Neural progenitor cell (in vitro differentiated cells): ENCODE results near the gene ITPK1. TPM values are rescaled to one million over a fixed set of nuclear protein-coding genes. Genes with fewer than 3 reads are reported as not detected.
"Not testable (repeated sequence)": the region's sequence is repeated elsewhere in the genome, so short reads cannot be mapped to it uniquely, and the experiment has no call there.

Source experiments
- DNase-seq: peaks from one replicate; pipeline ENCODE4 v3.0.0-alpha.2; 2016; ENCODE audit warnings: low spot score
- H2AFZ ChIP-seq: fragments of 200-600 bp; sonication (generic); replicated peaks from 2 replicates; pipeline ENCODE4 v1.6.1; 2016; ENCODE audit warnings: antibody characterized with exemption
- H3F3A ChIP-seq: fragments of 200-600 bp; sonication (generic); 2 replicates; pipeline ENCODE4 v1.6.1; 2016; ENCODE audit warnings: antibody characterized with exemption, low read depth
- H3K27ac ChIP-seq: fragments of 200-600 bp; sonication (generic); 2 replicates; pipeline ENCODE4 v1.5.1; 2016; ENCODE audit warnings: mild to moderate bottlenecking
- H3K27me3 ChIP-seq: fragments of 200-600 bp; sonication (generic); 2 replicates; pipeline ENCODE4 v1.6.1; 2016; ENCODE audit warnings: mild to moderate bottlenecking, moderate library complexity
- H3K36me3 ChIP-seq: fragments of 200-600 bp; sonication (generic); 2 replicates; pipeline ENCODE4 v1.5.1; 2016
- H3K4me1 ChIP-seq: fragments of 200-600 bp; sonication (generic); 2 replicates; pipeline ENCODE4 v1.6.1; 2016; ENCODE audit warnings: mixed run types
- H3K4me2 ChIP-seq: fragments of 200-600 bp; sonication (generic); 2 replicates; pipeline ENCODE4 v1.6.1; 2016
- H3K4me3 ChIP-seq: fragments of 200-600 bp; sonication (generic); 2 replicates; pipeline ENCODE4 v1.5.1; 2016
- H3K79me2 ChIP-seq: fragments of 200-600 bp; sonication (generic); 2 replicates; pipeline ENCODE4 v1.6.1; 2016; ENCODE audit warnings: low read depth
- H3K9ac ChIP-seq: fragments of 200-600 bp; sonication (generic); 2 replicates; pipeline ENCODE4 v1.6.1; 2016
- H3K9me3 ChIP-seq: fragments of 200-600 bp; sonication (generic); 2 replicates; pipeline ENCODE4 v1.5.1; 2016; ENCODE audit warnings: low read depth
- H4K20me1 ChIP-seq: fragments of 200-600 bp; sonication (generic); 2 replicates; pipeline ENCODE4 v1.6.1; 2016; ENCODE audit warnings: low read depth
- H3K27ac Mint-ChIP-seq: 3 replicates; pipeline ENCODE4 v1.8.0; 2021; ENCODE audit warnings: mixed read lengths
- H3K27me3 Mint-ChIP-seq: 2 replicates; pipeline ENCODE4 v1.8.0; 2022; ENCODE audit warnings: low read depth, mild to moderate bottlenecking, inconsistent platforms, moderate library complexity, mixed read lengths; ENCODE audit not compliant: insufficient read depth
- H3K36me3 Mint-ChIP-seq: 3 replicates; pipeline ENCODE4 v1.8.0; 2021; ENCODE audit warnings: mixed read lengths
- H3K4me1 Mint-ChIP-seq: 3 replicates; pipeline ENCODE4 v1.8.0; 2021; ENCODE audit warnings: mixed read lengths
- H3K4me3 Mint-ChIP-seq: 3 replicates; pipeline ENCODE4 v1.8.0; 2021; ENCODE audit warnings: mild to moderate bottlenecking, moderate library complexity, mixed read lengths
- H3K9me3 Mint-ChIP-seq: 3 replicates; pipeline ENCODE4 v1.8.0; 2020; ENCODE audit warnings: mixed read lengths
- CTCF ChIP-seq: fragments of 200-600 bp; sonication (generic); IDR thresholded peaks from 2 replicates; pipeline ENCODE4 v1.5.1; 2017; ENCODE audit warnings: antibody characterized with exemption, mild to moderate bottlenecking
- EZH2 ChIP-seq: fragments of 200-600 bp; sonication (generic); IDR thresholded peaks from 2 replicates; pipeline ENCODE4 v1.6.1; 2017; ENCODE audit warnings: antibody characterized with exemption, mild to moderate bottlenecking, moderate library complexity
- EZH2phosphoT487 ChIP-seq: fragments of 200-600 bp; sonication (generic); IDR thresholded peaks from 2 replicates; pipeline ENCODE4 v1.6.1; 2017; ENCODE audit warnings: antibody characterized with exemption
- total RNA-seq: library from RNA; depleted of rRNA; stranded (reverse); fragments of >200 nt; gene quantifications from 2 replicates; pipeline ENCODE4 v1.2.3, GENCODE V29; 2015; ENCODE audit warnings: low replicate concordance

The ITPK1 gene
- total RNA-seq, 1 donor from 2014 or later: 25.8 TPM

GRCh38 chr14:93133464-93133863 is 17.7 kb upstream of the ITPK1 start:
- no peak overlapping the region for H2AFZ ChIP-seq
- H3K4me2 ChIP-seq: no peak overlapping the region
- peaks cover 11% of the 10 kb centered on the region for H3K4me1 Mint-ChIP-seq
- H3K9me3 Mint-ChIP-seq: no peaks in the 10 kb centered on the region
- H3K9me3 ChIP-seq: no peaks in the 10 kb centered on the region
- TF ChIP-seq EZH2: no peak
- no peak for TF ChIP-seq EZH2phosphoT487
- TF ChIP-seq CTCF: no peak
- no peaks in the 10 kb centered on the region for H3K4me1 ChIP-seq
- H3K27me3 Mint-ChIP-seq: peaks cover 9% of the 10 kb centered on the region
- H3K27ac ChIP-seq: no peak overlapping the region
- H3K27me3 ChIP-seq: no peaks in the 10 kb centered on the region
- no peak overlapping the region for H3K4me3 ChIP-seq
- no peak overlapping the region for H3K27ac Mint-ChIP-seq
- H3K9ac ChIP-seq: no peak overlapping the region
- H3K36me3 ChIP-seq: no peaks in the 10 kb centered on the region
- no peaks in the 10 kb centered on the region for H3F3A ChIP-seq
- H3K79me2 ChIP-seq: no peaks in the 10 kb centered on the region
- no peaks in the 10 kb centered on the region for H3K36me3 Mint-ChIP-seq
- H4K20me1 ChIP-seq: no peaks in the 10 kb centered on the region
- H3K4me3 Mint-ChIP-seq: no peak overlapping the region
- DNase-seq: no peak

- no peak overlapping the region for H3K27ac ChIP-seq
- peak; percentile 28 for DNase-seq
- no peaks in the 10 kb centered on the region for H3K36me3 ChIP-seq
- H3K27me3 Mint-ChIP-seq: peaks cover 9% of the 10 kb centered on the region
- H3K9me3 Mint-ChIP-seq: no peaks in the 10 kb centered on the region
- no peaks in the 10 kb centered on the region for H3K36me3 Mint-ChIP-seq
- no peaks in the 10 kb centered on the region for H3F3A ChIP-seq
- H3K9ac ChIP-seq: no peak overlapping the region
- H3K4me3 Mint-ChIP-seq: no peak overlapping the region
- H3K27ac Mint-ChIP-seq: no peak overlapping the region
- peaks cover 11% of the 10 kb centered on the region for H3K4me1 Mint-ChIP-seq
- no peaks in the 10 kb centered on the region for H4K20me1 ChIP-seq
- no peaks in the 10 kb centered on the region for H3K4me1 ChIP-seq
- H3K4me3 ChIP-seq: no peak overlapping the region
- no peak overlapping the region for H2AFZ ChIP-seq
- no peaks in the 10 kb centered on the region for H3K79me2 ChIP-seq
- no peak overlapping the region for H3K4me2 ChIP-seq
- no peaks in the 10 kb centered on the region for H3K9me3 ChIP-seq
- TF ChIP-seq EZH2phosphoT487 (no peak), CTCF (peak; percentile 43), EZH2 (no peak)
- H3K27me3 ChIP-seq: no peaks in the 10 kb centered on the region
Measured at GRCh38 chr14:93132472-93133065, 16.8 kb upstream of the ITPK1 start.

- not testable (repeated sequence) for H3K36me3 Mint-ChIP-seq, H3K4me2 ChIP-seq, H3K36me3 ChIP-seq, DNase-seq, H3K27me3 ChIP-seq, H3K79me2 ChIP-seq, H3K4me3 Mint-ChIP-seq, H3K27ac Mint-ChIP-seq, H3K4me3 ChIP-seq, H3K9me3 ChIP-seq, H3K4me1 ChIP-seq, H3K9me3 Mint-ChIP-seq, H2AFZ ChIP-seq, H3F3A ChIP-seq, H3K27ac ChIP-seq, H3K9ac ChIP-seq, H4K20me1 ChIP-seq
- peaks cover 11% of the 10 kb centered on the region for H3K4me1 Mint-ChIP-seq
- peaks cover 12% of the 10 kb centered on the region for H3K27me3 Mint-ChIP-seq
Measured at GRCh38 chr14:93131257-93131820, 15.6 kb upstream of the ITPK1 start.

GRCh38 chr14:93128725-93129459 is 13.2 kb upstream of the ITPK1 start:
- H3K4me3 Mint-ChIP-seq: no peak overlapping the region

More at GRCh38 chr14:93128725-93129459, 13.2 kb upstream of the ITPK1 start:
- H3K79me2 ChIP-seq: no peaks in the 10 kb centered on the region
- no peak overlapping the region for H2AFZ ChIP-seq
- no peaks in the 10 kb centered on the region for H4K20me1 ChIP-seq
- no peak overlapping the region for H3K4me3 ChIP-seq
- H3K9ac ChIP-seq: no peak overlapping the region
- no peaks in the 10 kb centered on the region for H3K9me3 ChIP-seq
- H3K4me1 ChIP-seq: no peaks in the 10 kb centered on the region
- no peaks in the 10 kb centered on the region for H3F3A ChIP-seq
- Mint-ChIP-seq H3K4me1 (peaks cover 2% of the 10 kb centered on the region), H3K36me3 (no peaks in the 10 kb centered on the region), H3K9me3 (no peaks in the 10 kb centered on the region), H3K27ac (no peak overlapping the region), H3K27me3 (peaks cover 13% of the 10 kb centered on the region)
- TF ChIP-seq EZH2 (no peak), CTCF (no peak)
- H3K27me3 ChIP-seq: no peaks in the 10 kb centered on the region
- no peak for DNase-seq
- H3K36me3 ChIP-seq: no peaks in the 10 kb centered on the region
- H3K4me2 ChIP-seq: no peak overlapping the region
- H3K27ac ChIP-seq: no peak overlapping the region
